ENCODE measurements around the gene IPCEF1.
A peak's percentile ranks its signal among the peaks of the same experiment; 100 is the strongest.
"Not testable (repeated sequence)": the region's sequence is repeated elsewhere in the genome, so short reads cannot be mapped to it uniquely, and the experiment has no call there.

Gene IPCEF1

DNA sequence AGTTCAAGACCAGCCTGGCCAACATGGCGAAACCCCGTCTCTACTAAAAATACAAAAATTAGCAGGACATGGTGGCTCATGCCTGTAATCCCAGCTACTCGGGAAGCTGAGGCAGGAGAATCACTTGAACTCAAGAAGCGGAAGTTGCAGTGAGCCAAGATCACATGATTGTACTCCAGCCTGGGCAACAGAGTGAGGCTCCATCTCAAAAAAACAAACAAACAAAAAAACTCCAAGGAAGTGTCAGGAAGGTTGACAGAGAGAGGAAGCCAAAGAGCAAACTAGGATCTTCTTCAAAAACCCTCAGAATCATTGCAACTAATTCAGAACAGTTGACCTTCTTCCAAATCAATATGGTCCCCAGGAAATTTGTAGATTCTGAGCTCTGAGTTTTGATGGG, 154.9 kb downstream of the IPCEF1 start:
- not testable (repeated sequence) for H3K9me3 Mint-ChIP-seq, DNase-seq, H3K27ac Mint-ChIP-seq, H3K4me3 Mint-ChIP-seq, ATAC-seq, H3K27me3 Mint-ChIP-seq
- H3K36me3 Mint-ChIP-seq (ENCODE audit: low read depth) = peaks cover 39% of the 10 kb centered on the region
- H3K4me1 Mint-ChIP-seq = peaks cover 42% of the 10 kb centered on the region

DNA sequence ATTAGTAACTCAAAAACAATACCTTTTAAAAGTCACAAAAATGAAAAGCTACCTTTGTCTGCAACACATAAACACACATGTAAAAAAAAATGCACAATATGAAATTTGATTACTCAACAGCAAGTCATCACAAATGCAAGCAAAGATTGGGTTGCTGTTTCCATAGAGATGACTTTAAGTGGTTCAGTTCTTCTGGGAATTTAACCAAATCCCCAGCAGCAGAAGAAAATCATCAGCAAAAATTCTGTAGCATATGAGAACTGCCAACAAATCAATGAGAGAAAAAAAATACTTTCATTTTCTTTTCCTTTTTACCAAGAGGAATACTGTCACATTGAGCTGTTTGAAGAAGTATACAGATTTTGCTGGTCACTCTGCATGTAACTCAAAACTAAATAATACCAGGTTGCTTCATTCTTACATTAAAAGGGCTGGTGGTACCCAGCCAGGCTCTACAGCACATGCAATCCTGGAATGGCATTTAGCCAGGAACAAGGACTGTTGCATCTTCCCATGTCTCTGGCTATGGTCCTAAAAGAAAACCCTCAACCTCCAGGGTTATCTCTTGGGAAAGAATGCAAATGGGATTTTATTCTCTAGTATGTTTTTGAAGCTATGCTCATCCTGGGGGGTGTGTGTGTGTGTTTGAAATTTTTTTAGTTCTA, 159.3 kb downstream of the IPCEF1 start:
- DNase-seq (no peak), ATAC-seq (peak; percentile 40)
- H3K4me1 Mint-ChIP-seq = peaks cover 40% of the 10 kb centered on the region
- H3K27me3 Mint-ChIP-seq = no peaks in the 10 kb centered on the region
- H3K4me3 Mint-ChIP-seq = peak overlapping the region; percentile 5
- H3K36me3 Mint-ChIP-seq (ENCODE audit: low read depth) = peaks cover 41% of the 10 kb centered on the region
- H3K9me3 Mint-ChIP-seq = peaks cover 9% of the 10 kb centered on the region
- H3K27ac Mint-ChIP-seq = no peak overlapping the region

DNA sequence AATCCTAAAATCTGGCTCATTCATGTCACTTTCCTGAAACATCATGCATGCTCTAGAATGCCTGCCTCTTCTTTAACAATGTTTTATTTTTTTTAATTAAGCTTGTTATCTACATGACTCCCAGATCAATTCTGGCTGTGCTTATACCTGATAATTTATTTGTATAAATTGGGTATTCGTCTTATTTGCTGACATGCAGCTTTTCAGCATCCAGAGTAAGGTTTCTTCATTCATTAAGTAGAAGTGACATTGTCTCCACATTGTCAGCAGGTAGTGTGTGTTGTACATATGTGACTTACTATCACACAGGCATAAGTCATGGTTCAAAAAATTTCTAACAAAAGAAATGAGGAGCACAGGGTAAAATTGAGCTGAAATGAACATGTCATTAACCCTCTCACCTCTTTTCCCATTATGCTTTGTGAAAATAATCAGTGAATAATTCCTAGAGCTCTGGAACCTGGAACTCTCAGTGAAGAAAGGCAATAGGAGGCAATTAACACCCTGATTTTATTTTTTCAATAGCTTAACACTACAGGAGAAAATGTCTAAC, 160.2 kb downstream of the IPCEF1 start:
- peaks cover 37% of the 10 kb centered on the region for H3K4me1 Mint-ChIP-seq
- no peak overlapping the region for H3K27ac Mint-ChIP-seq
- peaks cover 35% of the 10 kb centered on the region for H3K36me3 Mint-ChIP-seq (ENCODE audit: low read depth)
- DNase-seq (no peak), ATAC-seq (no peak)
- no peak overlapping the region for H3K4me3 Mint-ChIP-seq
- no peaks in the 10 kb centered on the region for H3K27me3 Mint-ChIP-seq
- peaks cover 5% of the 10 kb centered on the region for H3K9me3 Mint-ChIP-seq

DNA sequence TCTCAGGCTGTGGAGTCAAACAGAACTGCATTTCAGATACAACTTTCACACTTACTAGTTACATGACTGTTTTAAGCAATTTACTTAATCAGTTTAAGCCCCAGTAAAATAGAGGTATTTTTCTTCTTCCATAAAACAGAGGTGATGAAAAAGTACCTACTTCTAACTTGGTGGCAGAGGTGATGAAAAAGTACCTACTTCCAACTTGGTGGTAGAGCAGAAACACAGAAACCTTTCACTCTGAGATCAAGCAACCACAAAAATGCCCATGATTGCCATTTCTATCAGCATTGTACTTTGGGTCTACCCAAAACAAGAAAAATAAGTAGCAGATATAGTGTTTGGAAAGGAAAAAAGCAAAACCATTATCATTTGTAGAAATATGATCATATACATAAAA, 168.9 kb downstream of the IPCEF1 start:
- H3K27me3 Mint-ChIP-seq = no peaks in the 10 kb centered on the region
- no peak overlapping the region for H3K27ac Mint-ChIP-seq
- ATAC-seq (peak; percentile 43), DNase-seq (no peak)
- no peak overlapping the region for H3K4me3 Mint-ChIP-seq
- peaks cover 36% of the 10 kb centered on the region for H3K4me1 Mint-ChIP-seq
- peaks cover 27% of the 10 kb centered on the region for H3K36me3 Mint-ChIP-seq (ENCODE audit: low read depth)
- H3K9me3 Mint-ChIP-seq = peaks cover 1% of the 10 kb centered on the region

DNA sequence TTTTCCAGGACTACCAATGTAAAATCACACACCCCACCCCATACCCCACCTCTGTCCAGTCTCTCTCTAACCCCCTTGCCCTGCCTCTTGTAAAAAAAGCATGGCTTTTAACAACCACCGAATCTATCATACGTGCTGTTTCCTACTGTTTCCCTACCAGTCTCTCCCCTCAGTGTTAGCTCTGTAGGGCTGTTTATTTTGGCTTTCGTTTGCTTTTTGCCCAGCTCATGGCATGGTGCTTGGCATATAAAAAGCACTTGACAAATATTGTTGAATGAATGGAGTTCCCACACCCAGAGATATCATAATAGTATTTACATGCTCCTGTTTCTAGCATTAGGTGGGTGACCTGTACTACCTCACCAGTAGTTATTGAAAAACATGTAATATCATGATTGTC, 169.4 kb downstream of the IPCEF1 start:
- Mint-ChIP-seq H3K4me3 (no peak overlapping the region), H3K27ac (no peak overlapping the region), H3K9me3 (peaks cover 3% of the 10 kb centered on the region), H3K4me1 (peaks cover 36% of the 10 kb centered on the region), H3K36me3 (ENCODE audit: low read depth) (peaks cover 26% of the 10 kb centered on the region), H3K27me3 (no peaks in the 10 kb centered on the region)
- DNase-seq (no peak), ATAC-seq (no peak)

DNA sequence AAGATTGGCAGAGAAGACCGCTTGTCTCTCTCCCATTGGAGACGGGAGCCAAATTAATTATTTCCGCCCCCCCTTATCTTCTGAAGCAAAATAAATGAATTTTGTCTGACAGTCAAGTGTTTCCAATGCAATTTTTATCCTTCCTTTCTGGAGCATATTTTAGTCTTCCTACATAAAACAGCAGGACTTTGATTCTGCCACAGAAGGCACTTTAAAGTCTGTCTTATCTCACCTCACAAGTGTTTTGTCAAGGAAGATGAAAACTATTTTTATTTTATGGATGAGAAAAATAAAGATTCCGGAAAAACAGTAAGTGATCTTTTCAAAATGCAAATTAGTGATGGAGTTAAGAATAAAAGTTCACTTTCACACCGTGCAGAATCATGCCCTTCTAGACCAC, 177.2 kb downstream of the IPCEF1 start:
- Mint-ChIP-seq H3K4me3 (no peak overlapping the region), H3K27ac (no peak overlapping the region), H3K4me1 (peaks cover 44% of the 10 kb centered on the region), H3K27me3 (no peaks in the 10 kb centered on the region), H3K36me3 (ENCODE audit: low read depth) (peaks cover 39% of the 10 kb centered on the region), H3K9me3 (peaks cover 16% of the 10 kb centered on the region)
- no peak for DNase-seq
- no peak for ATAC-seq

DNA sequence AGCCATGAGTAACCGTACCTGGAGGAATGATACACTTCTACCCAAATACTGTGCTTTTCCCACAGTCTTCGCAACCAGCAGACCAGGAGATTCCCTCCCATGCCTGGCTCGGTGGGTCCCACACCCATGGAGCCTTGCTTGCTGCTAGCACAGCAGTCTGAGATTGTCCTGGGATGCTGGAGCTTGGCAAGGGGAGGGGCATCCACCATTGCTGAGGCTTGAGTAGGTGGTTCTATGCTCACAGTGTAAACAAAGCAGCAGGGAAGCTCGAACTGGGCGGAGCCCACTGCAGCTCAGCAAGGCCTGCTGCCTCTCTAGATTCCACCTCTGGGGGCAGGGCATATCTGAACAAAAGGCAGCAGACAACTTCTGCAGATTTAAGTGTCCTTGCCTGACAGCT, 184.2 kb downstream of the IPCEF1 start:
- ATAC-seq = not testable (repeated sequence)

DNA sequence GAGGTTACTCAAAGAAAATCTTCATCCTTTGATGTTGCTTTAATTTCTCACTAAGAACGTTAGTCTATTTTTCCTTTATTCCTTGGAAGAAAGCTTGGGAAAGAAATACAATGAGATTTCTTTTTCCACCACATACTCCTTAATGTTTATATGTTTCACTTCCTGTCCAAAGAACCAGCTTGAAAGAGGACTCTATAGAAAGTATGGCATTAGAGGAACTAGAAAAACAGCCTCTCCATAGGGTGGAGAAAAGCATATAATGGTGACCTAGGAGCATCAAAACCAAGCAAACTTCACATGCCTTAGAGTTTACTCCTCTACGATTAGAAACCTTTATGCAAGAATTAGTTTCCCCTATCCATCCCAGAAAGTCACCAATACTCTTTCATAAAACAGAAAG, 186.5 kb downstream of the IPCEF1 start:
- Mint-ChIP-seq H3K27ac (no peak overlapping the region), H3K36me3 (ENCODE audit: low read depth) (peaks cover 45% of the 10 kb centered on the region), H3K9me3 (peaks cover 15% of the 10 kb centered on the region), H3K27me3 (no peaks in the 10 kb centered on the region), H3K4me1 (peaks cover 65% of the 10 kb centered on the region), H3K4me3 (no peak overlapping the region)
- DNase-seq = no peak
- no peak for ATAC-seq

More for the DNA sequence above, 184.2 kb downstream of the IPCEF1 start:
- Mint-ChIP-seq H3K4me1 (peaks cover 61% of the 10 kb centered on the region), H3K9me3 (peaks cover 19% of the 10 kb centered on the region), H3K36me3 (ENCODE audit: low read depth) (peaks cover 57% of the 10 kb centered on the region)
- not testable (repeated sequence) for DNase-seq, H3K27ac Mint-ChIP-seq, H3K27me3 Mint-ChIP-seq, H3K4me3 Mint-ChIP-seq

DNA sequence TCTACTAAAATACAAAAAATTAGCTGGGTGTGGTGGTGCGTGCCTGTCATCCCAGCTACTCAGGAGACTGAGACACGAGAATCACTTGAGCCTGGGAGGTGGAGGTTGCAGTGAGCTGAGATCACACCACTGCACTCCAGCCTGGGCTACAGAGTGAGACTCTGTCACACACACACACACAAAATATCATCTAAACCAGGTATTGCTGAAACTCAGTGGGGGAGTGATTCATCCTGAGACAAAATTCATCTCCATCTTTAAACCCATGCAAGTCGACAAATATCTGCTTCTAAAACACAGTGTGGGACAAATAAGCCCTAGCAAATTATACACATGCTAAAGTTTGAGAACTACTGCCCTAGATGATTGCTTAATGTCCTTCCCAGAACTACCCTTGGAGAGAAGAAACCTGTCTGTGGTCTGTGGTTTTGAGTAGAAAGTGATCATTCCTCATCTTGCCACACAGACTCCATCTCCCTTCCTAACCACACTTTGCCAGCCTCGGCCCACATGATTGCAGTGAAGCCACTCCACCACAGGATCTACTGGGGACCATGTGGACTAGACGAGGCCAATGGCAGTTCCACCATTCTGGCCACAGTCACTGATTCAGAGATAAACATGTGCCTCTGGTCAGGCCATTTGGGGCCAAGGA, 187.3 kb downstream of the IPCEF1 start:
- Mint-ChIP-seq H3K27me3 (no peaks in the 10 kb centered on the region), H3K4me3 (peak overlapping the region; percentile 3), H3K27ac (peak overlapping the region; percentile 62), H3K9me3 (peaks cover 8% of the 10 kb centered on the region), H3K4me1 (peaks cover 63% of the 10 kb centered on the region), H3K36me3 (ENCODE audit: low read depth) (peaks cover 40% of the 10 kb centered on the region)
- ATAC-seq (peak; percentile 75), DNase-seq (peak; percentile 39)

DNA sequence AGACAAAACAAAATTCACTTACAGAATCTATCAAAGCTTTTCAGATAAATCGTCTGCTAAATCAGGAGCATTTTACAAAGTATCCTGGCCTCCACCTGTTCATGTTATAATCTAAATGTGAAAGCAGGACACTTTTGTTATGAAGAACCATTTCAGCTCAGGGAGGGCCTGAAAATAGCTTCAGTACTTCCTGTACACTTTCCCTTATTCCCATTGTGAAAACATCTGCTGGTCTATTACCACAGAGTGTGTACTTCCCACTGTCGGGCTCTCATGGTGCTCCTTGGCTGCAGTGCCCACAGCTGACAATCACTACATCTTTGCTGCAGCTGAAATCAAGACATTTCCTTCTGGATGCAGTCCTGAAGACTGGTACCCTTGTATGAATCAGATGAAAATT, 189.5 kb downstream of the IPCEF1 start:
- H3K27ac Mint-ChIP-seq = no peak overlapping the region
- no peaks in the 10 kb centered on the region for H3K9me3 Mint-ChIP-seq
- peaks cover 47% of the 10 kb centered on the region for H3K4me1 Mint-ChIP-seq
- H3K4me3 Mint-ChIP-seq = no peak overlapping the region
- ATAC-seq = no peak
- DNase-seq = no peak
- no peaks in the 10 kb centered on the region for H3K27me3 Mint-ChIP-seq
- peaks cover 30% of the 10 kb centered on the region for H3K36me3 Mint-ChIP-seq (ENCODE audit: low read depth)

DNA sequence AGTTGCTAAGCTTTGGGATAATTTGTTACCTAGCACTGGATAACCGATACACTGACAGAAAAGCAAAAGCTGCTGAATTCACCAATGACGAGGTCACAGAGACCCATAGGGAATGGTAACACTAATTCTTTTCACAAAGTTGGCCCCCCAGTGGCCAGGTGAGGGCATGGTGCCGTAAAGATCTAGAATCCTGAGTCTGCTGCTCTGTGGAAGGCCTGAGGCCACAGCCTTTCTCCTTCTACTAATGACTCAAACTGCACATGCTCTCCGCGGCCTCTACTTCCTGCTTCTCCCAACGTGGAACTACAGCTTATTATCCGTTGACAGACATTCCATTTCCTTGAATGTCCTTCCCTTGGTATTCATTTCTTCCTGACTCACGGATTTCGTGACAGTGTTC, 190.5 kb downstream of the IPCEF1 start:
- H3K36me3 Mint-ChIP-seq (ENCODE audit: low read depth) = peaks cover 25% of the 10 kb centered on the region
- H3K27ac Mint-ChIP-seq = no peak overlapping the region
- no peak overlapping the region for H3K4me3 Mint-ChIP-seq

DNA sequence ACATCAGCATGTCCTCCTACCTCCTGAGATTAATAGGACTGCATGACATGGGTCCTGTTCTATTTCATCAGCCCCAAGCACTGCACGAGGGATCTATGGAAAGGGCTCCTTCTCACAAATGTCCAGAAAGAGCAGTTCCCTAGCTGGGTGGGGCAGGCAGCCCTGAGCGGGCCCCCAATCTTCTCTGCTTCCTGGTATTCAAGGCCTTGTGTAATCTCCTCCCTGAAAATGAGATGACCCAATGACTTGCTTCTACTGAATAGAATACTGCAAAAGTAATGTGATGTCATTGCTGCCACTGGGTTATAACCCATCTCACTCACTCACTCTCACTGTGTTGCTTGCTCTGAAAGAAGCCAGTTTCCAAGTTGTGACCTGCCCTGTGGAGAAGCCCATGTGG, 191.1 kb downstream of the IPCEF1 start:
- no peak overlapping the region for H3K27ac Mint-ChIP-seq
- no peak overlapping the region for H3K4me3 Mint-ChIP-seq
- DNase-seq (no peak), ATAC-seq (peak; percentile 20)
- H3K9me3 Mint-ChIP-seq = no peaks in the 10 kb centered on the region
- H3K27me3 Mint-ChIP-seq = no peaks in the 10 kb centered on the region
- peaks cover 20% of the 10 kb centered on the region for H3K36me3 Mint-ChIP-seq (ENCODE audit: low read depth)
- H3K4me1 Mint-ChIP-seq = peaks cover 41% of the 10 kb centered on the region

More for the DNA sequence above, 190.5 kb downstream of the IPCEF1 start:
- Mint-ChIP-seq H3K9me3 (no peaks in the 10 kb centered on the region), H3K4me1 (peaks cover 46% of the 10 kb centered on the region), H3K27me3 (no peaks in the 10 kb centered on the region)
- no peak for DNase-seq
- ATAC-seq = no peak

DNA sequence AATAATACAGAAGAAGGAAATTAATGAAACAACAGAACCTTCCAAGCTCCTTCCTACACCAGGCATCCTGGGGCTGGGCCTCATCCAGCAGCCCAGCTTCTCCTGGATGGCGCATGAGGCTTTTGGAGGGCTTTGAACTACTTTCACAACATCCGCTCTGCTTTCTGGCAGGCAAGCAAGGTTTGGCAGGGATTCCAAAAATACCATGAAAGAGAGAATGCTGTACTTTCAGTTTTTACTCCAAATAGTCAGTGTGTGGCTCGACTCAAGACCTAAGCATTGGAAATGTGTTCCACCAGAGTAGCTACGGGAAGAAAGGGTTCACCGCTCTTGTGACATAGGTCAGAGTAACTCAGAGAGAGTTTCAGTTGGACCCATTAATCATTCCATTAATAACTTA, 192.2 kb downstream of the IPCEF1 start:
- peaks cover 31% of the 10 kb centered on the region for H3K4me1 Mint-ChIP-seq
- H3K27ac Mint-ChIP-seq = no peak overlapping the region
- H3K9me3 Mint-ChIP-seq = no peaks in the 10 kb centered on the region
- no peak for ATAC-seq
- H3K36me3 Mint-ChIP-seq (ENCODE audit: low read depth) = peaks cover 17% of the 10 kb centered on the region
- H3K4me3 Mint-ChIP-seq = no peak overlapping the region
- no peaks in the 10 kb centered on the region for H3K27me3 Mint-ChIP-seq
- no peak for DNase-seq

DNA sequence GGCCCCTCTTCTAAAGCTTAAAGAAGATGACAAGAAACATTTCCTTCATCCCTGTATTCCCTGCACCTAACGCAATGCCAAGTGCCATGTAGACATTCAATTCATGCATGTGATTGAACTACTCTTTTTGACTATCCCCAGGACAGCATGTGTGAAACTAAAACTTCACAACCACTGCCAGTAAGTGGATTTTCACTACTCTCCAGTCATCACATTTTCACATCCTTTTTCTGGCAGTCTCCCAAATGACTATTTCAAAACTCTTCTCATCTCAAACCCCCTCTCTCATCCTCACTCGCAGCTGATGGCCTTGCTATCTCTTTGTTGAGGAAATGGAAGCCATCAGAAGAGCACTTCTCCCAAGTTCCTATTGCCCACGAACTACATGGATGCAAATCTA, 194.9 kb downstream of the IPCEF1 start:
- H3K27me3 Mint-ChIP-seq = no peaks in the 10 kb centered on the region
- peaks cover 10% of the 10 kb centered on the region for H3K36me3 Mint-ChIP-seq (ENCODE audit: low read depth)
- H3K9me3 Mint-ChIP-seq = no peaks in the 10 kb centered on the region
- no peak overlapping the region for H3K4me3 Mint-ChIP-seq
- DNase-seq = no peak
- peaks cover 42% of the 10 kb centered on the region for H3K4me1 Mint-ChIP-seq
- peak; percentile 44 for ATAC-seq
- H3K27ac Mint-ChIP-seq = no peak overlapping the region

DNA sequence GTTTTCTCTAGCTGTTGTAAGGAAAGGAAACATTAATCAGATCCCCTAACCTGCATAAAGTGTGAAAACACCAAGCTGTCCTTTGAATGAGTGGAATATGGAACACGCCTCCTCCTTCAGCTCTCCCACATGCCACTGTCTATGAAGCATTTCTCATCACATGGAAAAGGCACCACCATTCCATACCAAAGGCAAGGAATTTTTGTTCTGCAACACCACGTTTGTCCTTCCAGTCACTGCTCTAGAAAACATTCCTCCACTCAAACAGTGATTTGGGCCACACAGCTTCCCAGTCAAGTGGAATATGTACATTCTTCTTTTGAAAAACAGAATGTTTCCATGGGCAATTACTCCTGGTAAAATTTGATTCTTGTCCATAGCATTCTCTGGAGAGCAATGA, 197.5 kb downstream of the IPCEF1 start:
- DNase-seq (no peak), ATAC-seq (no peak)
- Mint-ChIP-seq H3K4me3 (no peak overlapping the region), H3K36me3 (ENCODE audit: low read depth) (peaks cover 6% of the 10 kb centered on the region), H3K27me3 (no peaks in the 10 kb centered on the region), H3K9me3 (no peaks in the 10 kb centered on the region), H3K27ac (peak overlapping the region; percentile 25), H3K4me1 (peaks cover 45% of the 10 kb centered on the region)
